HG03575 (cell line): Measurements from ENCODE around the gene OXLD1.

Experiments
- ATAC-seq: cut with Tn5 transposase; IDR thresholded peaks from one replicate; pipeline ENCODE4 v1.9.1; 2021; ENCODE audit not compliant: unreplicated experiment, insufficient number of reproducible peaks, low FRiP score; ENCODE audit errors: extremely low read depth

OXLD1 gene

GRCh38 chr17:81703747-81704654, 37.6 kb upstream of the OXLD1 start:
- ATAC-seq = no peak

GRCh38 chr17:81702934-81703746, 36.7 kb upstream of the OXLD1 start, which contains the start of gene MRPL12:
TSS of gene MRPL12 (plus strand) at chr17:81703367. CDS start at chr17:81703502, 135 bp downstream.
- ATAC-seq = no peak

DNA sequence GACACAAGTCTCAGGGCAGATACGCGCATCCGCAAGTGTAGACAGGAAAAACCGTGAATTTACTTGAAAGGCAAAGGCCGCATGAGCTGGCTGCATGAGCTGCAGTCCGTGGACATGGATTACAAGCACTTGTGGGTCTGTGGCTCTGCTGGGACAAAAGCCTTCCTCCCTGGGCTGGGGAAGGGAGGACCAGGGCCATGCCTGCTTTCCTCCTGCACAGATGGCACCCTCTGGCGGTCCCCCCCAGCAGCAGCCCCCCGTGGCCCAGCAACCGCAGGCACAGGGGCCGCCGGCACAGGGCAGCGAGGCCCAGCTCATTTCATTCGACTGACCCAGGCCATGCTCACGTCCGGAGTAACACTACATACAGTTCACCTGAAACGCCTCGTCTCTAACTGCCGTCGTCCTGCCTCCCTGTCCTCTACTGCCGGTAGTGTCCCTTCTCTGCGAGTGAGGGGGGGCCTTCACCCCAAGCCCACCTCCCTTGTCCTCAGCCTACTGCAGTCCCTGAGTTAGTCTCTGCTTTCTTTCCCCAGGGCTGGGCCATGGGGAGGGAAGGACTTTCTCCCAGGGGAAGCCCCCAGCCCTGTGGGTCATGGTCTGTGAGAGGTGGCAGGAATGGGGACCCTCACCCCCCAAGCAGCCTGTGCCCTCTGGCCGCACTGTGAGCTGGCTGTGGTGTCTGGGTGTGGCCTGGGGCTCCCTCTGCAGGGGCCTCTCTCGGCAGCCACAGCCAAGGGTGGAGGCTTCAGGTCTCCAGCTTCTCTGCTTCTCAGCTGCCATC, 35.1 kb upstream of the OXLD1 start:
- no peak for ATAC-seq

- no peak for ATAC-seq
These were observed 34.2 kb upstream of the OXLD1 start for GRCh38 chr17:81700353-81701287.

DNA sequence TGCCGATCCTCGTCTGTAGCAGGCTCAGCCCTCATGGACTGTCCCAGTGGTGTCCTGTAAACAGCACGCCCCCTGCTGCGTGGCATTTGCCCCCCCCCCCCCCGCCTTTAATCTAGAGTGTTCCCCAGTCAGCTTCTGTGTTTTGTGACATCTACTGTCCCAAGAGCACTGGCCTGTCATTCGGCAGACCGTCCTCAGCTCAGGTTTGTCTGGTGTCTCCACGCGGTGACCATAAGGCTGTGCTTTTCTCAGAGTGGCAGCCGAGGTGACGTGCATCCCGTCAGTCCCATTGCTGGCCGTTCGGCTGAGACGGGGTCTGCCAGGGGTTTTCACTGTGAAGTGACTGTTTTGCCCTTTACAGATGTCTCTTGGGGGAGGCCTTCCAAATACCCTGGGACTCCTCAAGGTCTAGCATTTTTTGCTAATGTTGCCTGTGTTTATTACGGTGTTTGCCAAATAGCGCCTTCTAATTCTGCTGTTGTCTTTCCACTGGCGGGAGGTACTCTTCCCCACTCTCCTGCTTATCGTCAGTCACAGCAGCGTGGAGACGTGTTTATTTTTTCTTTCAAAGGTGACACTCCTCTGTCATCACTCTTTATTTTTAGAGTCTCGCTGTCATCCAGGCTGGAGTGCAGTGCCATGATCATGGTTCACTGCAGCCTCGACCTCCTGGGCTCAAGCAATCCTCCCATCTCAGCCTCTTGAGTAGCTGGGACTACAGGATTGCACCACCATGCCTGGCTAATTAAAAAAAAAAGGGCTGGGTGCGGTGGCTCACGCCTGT, 31.0 kb upstream of the OXLD1 start:
- ATAC-seq = no peak

GRCh38 chr17:81696218-81696941, 30.0 kb upstream of the OXLD1 start:
- ATAC-seq = no peak

- no peak for ATAC-seq
These were observed 29.4 kb upstream of the OXLD1 start for GRCh38 chr17:81695801-81696200.

DNA sequence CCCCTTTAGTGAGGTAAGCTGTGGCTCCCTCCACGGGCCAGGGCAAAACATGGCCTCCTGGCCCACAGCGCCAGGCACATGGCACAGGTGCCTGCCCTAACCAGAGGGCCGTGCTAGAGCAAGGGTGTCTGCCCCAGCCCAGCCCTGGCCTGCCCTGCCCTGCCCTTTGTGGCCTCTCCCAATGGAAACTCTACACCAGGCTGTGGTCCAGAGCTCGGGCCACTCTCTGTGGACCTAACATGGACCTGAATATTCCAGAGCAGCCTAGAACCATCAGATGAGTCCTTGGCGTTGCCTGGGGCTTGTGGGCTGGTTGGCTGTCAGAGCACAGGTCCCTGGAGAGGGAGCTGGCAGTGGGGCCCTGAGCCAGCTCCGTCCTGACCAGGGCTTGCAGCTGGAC, 28.8 kb upstream of the OXLD1 start:
- no peak for ATAC-seq

GRCh38 chr17:81694810-81695209, 28.4 kb upstream of the OXLD1 start:
- no peak for ATAC-seq

DNA sequence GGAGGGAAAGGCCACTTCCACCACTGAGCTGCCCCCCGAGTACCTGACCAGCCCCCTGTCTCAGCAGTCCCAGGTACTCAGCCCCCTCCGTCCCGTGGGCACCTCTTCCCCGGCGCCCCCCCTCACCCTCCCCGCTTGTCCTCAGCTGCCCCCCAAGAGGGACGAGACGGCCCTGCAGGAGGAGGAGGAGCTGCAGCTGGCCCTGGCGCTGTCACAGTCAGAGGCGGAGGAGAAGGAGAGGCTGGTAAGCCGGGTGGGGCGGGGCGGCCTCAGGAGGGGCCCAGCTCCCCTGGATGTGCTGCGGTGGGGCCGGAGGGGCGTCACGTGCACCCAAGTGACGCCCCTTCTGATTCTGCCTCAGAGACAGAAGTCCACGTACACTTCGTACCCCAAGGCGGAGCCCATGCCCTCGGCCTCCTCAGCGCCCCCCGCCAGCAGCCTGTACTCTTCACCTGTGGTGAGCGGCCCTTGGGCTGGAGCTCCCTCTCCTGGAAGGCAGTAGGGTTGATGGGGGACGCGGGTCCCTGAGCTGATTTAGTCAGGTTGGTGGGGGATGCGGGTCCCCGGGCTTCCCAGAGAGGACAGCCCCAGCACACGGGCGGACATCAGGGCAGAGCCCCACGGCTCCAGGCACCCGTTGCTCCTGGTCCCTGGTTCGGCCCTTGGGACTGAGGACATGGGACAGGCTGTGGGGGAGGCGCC, 27.3 kb upstream of the OXLD1 start:
- no peak for ATAC-seq

- ATAC-seq = no peak
These were observed 25.2 kb upstream of the OXLD1 start for GRCh38 chr17:81691608-81692007.

DNA sequence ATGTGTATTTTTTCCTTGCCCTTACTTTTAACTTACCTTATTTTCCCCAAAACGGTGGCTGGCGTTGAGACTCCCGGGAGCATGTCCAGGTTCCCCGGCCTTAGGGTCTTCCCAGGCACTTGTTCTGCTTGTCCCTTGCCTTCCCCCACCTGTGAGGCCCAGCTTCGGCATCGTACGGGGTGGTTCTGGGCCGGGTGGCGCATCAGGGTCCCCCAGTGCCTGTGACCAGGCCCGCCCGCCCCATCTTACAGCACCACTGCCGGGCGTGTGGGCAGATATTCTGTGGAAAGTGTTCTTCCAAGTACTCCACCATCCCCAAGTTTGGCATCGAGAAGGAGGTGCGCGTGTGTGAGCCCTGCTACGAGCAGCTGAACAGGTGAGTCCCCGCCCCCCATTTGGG, 24.8 kb upstream of the OXLD1 start:
- ATAC-seq = no peak

DNA sequence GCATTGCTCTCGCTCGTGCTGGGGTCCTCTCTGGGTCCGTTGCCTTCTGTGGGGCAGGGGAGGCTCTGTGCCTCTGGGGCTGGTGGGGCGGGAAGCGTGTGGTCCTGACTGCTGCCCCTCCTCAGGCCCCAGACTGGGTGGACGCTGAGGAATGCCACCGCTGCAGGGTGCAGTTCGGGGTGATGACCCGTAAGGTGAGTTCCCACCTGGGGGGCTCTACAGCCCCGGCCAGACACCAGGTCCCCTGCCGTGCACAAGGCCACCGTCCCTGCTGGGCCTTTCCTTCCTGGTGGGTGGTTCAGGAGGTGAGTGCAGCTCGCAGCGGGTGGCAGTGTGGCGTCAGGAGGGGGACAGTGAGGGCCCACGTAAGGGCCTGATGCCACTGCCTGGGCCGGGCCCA, 24.1 kb upstream of the OXLD1 start:
- no peak for ATAC-seq

DNA sequence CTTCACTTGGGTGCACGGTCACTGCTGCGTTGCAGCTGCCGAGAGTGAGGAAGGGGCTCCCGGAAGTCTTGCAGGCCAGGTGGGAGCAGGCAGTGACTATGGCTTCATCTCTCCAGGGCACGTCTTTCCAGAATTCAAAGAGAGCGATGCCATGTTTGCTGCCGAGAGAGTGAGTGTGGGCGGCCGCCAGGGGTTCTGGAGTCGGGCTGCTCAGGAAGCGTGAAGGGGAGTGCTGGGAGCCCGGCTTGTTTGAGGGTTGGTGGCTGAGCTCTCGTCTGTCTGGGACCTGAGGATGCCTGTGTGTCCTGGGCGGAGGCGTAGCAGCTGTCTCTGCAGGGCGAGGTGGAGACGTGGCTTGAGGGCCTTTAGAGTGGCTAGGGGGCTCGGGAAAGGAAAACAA, 23.7 kb upstream of the OXLD1 start:
- no peak for ATAC-seq

DNA sequence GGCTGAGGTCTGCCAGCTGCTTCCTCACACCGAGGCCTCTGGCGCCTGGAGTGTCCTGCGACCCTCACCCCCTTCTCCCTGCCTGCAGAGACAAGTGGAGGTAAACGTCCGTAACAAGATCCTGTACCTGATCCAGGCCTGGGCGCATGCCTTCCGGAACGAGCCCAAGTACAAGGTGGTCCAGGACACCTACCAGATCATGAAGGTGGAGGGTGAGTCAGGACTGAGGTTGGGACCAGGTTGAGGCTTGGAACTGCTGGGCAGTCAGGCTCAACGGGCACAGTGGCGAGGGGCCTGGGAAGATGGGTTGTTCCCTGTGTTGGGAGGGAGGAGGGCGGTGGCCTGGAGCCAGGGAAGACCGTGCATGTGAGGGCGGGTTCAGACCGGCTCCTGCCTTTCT, 22.2 kb upstream of the OXLD1 start:
- ATAC-seq = no peak

DNA sequence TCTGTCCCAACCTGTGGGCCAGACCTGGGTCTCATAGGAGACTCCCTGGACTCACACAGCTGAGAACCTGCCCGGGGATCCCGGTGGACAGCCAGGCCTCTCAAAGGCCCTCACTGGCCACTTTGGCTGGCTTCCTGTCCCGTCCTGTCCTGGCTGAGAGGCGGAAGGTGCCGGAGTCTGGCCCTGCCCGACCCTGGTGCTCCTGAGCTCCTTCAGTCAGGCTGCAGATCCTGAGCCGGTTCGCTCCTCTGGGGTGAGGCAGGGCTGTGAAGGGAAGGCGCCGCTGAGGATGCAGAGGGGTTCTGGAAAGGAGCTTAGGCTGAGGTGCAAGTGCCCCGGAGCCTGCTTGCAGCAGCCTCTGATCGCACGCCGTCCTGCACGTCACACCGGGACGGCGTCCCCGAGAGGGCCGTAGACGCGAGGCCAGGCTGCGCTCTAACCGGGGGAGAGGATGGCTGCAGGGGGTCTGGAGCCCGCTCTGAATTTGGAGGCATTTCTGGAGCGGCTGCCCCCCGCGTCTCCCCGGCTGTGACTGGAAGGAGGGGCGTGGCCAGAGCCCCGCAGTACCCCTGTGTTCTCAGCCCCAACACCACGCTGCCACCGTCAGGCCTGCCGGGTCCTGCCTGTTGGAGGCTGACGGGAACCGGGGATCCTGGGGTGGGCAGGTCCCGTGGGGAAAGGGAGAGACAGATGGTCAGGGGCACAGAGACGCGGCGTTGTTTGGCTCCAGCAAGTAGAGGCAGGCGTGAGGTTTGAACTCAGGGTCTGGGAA, 21.6 kb upstream of the OXLD1 start:
- no peak for ATAC-seq
